Stimulated activated CD4-positive, alpha-beta T cell treated with anti-CD3 and anti-CD28 coated beads, Interleukin-2, amount 100 ng/mL, for 48 hours (primary cell): Measurements from ENCODE around the gene C5.
"Not testable (repeated sequence)": the region's sequence is repeated elsewhere in the genome, so short reads cannot be mapped to it uniquely, and the experiment has no call there.

ENCODE experiments used
- DNase-seq, 2 donors: peaks; one replicate each; pipeline ENCODE4 v3.0.0-alpha.2; 2020

Gene C5

DNA sequence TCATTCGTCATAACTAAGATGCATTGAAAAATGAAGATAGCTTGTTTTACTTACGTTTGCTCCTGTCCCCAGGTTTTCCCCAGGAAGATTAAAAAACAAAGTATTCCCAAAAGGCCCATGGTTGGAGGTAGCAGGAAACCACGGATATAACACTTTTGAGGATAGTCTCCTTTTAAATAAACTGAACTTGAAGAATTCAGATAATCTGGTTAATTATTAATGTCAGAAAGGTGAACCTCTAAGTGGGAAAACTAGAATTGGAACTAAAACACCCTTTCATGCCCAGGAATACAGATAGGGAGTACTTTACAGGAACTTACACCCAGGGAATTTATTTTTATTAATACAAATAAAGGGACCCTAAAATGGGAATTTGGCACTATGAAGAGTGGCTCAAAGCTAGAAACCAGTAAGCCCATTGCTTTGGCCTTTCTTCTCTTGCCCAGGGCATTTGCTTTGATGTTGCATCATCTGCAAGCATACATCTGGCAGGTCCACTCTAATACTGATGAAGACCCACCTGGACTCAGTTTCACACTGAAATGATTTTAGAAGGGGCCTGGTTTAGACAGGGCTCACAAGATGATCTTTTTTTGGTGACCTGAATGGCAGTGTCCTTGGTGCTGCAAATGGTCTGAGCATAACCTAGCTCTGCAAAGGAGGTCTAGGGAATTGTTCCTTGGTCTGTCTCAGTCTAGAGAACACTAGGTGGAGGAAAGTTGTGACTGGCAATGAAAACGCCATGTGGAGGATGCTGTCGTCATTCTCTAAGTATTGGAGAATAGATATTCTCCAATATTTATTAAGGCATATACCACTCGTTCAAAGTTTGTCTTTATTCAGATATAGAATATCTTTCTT, at the start of gene C5:
Gene C5 (minus strand): TSS at position 148 of the 861 bp plus-strand sequence. CDS start 29 bp downstream, at position 119.
- DNase-seq = no peak

DNA sequence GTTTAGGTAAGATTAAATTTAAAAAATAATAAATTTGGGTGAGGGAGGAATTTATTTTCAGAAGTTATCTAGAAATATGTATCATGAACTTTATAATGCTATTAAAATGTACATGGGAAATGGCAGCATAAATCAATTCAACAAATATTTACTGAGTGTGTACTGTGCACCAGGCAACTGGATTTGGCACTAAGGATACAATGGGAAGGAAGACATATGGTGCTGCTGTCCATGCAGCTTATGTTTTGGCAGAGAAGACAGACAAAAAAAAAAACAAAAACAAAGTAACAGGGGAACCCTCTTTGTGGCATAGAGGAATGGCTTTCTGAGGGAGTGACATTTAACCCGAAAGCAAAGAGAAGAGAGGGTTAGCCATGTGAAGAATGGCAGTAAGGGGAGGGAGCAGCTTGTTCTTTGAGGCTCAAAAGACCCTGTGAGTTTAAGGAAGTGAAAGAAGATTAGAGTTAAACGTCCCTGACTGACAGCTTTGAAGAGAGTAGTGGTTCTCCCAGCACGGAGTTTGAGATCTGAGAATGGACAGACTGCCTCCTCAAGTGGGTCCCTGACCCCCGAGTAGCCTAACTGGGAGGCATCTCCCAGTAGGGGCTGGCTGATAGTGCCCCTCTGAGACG, 48.6 kb upstream of the C5 start:
- DNase-seq = no peak

- DNase-seq = no peak
These were observed 45.0 kb upstream of the C5 start for GRCh38 chr9:121095057-121095456.

DNA sequence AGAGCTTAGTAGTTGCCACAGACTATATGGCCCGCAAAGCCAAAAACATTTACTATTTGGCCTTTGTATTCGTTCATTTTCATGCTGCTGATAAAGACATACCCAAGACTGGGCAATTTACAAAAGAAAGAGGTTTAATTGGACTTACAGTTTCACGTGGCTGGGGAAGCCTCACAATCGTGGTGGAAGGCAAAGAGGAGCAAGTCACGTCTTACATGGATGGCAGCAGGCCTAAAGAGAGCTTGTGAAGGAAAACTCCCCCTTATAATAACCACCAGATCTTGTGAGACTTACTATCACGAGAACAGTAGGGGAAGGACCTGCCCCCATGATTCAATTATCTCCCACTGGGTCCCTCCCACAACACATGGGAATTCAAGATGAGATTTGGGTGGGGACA, 40.7 kb upstream of the C5 start:
- DNase-seq = not testable (repeated sequence)

- DNase-seq = no peak
These were observed 38.5 kb upstream of the C5 start for GRCh38 chr9:121088576-121088975.

DNA sequence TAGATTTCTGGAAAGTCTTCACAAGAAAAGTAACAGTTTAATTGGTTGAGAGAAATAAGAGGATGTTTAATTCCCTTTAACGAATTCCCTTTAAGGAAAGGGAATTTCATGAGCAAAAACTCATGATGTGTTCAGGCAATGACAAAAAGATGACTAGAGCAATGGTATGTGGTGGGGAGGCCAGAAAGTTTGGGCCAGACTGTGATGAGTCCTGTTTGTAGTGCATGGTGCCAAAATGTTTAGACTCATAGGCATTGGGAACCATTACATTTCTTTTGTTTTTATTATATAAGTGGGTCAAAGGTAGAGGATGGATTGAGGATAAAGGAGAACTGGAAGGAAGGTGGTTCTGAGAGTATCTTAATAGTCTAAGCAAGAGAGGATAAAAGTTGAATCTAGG, 35.6 kb upstream of the C5 start:
- no peak for DNase-seq

GRCh38 chr9:121082075-121082474, 32.0 kb upstream of the C5 start:
- DNase-seq = no peak

GRCh38 chr9:121075251-121076036, 25.4 kb upstream of the C5 start:
- DNase-seq = no peak

- DNase-seq = peak; percentile 90 to 93
These were observed 24.5 kb upstream of the C5 start, which contains the start of gene CNTRL for GRCh38 chr9:121074370-121075250. TSS of gene CNTRL (plus strand) at chr9:121074955. CDS start at chr9:121088327, 13,372 bp downstream.

DNA sequence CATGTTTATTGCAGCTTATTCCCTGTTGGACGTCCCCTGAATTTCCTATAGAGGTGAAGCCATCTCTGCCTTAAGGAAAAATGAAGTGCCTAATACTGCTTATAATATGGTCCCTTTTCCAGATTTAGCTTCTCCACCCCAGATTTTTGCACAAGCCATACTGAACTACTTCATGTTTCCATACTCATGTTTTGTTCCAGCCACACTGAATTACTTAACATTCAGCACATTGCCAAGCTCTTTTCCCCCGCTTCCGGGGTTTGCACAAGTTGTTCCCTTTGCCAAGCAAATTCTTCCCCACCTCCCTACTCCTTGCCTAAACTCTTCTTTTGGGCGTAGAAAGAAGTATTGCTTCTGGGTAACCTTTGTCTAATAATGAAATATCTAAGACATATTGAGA, 23.0 kb upstream of the C5 start:
- DNase-seq = no peak

- DNase-seq = no peak
These were observed 21.8 kb upstream of the C5 start for GRCh38 chr9:121071756-121072421.

DNA sequence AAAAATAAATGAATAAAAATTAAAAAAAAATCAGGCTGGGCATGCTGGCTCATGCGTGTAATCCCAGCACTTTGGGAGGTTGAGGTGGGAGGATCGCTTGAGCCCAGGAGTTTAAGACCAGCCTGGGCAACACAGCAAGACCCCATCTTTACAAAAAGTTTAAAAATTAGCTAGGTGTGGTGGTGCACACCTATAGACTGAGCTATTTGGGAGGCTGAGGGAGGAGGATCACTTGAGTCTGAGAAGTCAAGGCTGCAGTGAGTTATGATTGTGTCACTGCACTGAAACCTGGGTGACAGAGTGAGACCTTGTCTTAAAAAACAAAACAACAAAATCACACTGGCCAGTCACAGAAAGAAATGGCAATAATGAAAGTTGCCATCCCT, 21.3 kb upstream of the C5 start:
- DNase-seq = no peak

- DNase-seq = no peak
These were observed 19.3 kb upstream of the C5 start for GRCh38 chr9:121069396-121069795.

DNA sequence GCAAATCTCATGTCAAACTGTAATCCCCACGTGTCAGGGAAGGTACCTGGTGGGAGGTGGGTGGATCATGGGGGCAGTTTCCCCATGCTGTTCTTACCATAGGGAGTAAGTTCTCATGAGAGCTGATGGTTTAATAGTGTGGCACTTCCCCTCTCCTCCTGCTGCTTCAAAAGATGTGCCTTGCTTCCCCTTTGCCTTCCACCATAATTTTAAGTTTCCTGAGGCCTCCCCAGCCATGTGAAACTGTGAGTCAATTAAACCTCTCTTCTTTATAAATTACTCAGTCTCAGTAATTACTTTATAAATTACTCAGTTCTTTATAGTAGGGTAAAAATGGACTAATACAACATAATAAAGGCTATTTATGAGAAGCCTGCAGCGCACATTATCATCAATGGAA, 17.6 kb upstream of the C5 start:
- DNase-seq = no peak

DNA sequence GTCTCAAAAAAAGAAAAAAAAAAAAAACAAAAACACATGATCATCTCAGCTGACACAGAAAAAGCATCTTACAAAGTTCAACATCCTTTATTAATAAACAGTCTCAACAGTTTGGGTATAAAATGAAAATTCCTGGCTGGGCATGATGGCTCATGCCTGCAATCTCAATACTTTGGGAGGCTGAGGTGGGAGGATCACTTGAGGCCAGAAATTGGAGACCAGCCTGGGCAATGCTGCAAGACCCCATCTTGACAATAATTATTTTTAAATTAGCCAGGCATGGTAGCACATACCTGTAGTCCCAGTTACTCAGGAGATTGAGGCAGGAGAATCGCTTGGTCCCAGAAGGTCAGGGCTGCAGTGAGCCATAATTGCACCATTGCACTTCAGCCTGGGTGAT, 16.8 kb upstream of the C5 start:
- DNase-seq = no peak

GRCh38 chr9:121059998-121060636, 10.0 kb upstream of the C5 start:
- DNase-seq = no peak

GRCh38 chr9:121059513-121059912, 9.4 kb upstream of the C5 start:
- DNase-seq = no peak

DNA sequence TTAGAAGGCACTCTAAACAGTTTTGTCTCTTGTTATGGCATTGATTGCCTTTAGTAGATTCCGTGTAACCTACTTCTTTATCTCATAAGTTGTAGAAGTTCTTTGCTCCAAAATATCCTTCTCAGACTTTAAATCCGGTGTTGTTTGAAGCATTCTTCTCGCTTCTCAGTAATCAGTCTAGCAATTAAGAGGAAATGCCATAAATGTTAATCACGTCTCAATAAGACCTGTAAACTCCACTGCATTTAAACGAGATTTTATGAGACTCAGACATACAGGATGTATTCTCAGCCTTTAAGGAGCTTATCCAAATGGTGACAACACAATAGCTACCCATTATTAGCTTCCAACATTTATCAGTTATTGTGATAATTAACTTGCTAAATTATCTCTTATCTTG, 7.7 kb upstream of the C5 start:
- DNase-seq = no peak

DNA sequence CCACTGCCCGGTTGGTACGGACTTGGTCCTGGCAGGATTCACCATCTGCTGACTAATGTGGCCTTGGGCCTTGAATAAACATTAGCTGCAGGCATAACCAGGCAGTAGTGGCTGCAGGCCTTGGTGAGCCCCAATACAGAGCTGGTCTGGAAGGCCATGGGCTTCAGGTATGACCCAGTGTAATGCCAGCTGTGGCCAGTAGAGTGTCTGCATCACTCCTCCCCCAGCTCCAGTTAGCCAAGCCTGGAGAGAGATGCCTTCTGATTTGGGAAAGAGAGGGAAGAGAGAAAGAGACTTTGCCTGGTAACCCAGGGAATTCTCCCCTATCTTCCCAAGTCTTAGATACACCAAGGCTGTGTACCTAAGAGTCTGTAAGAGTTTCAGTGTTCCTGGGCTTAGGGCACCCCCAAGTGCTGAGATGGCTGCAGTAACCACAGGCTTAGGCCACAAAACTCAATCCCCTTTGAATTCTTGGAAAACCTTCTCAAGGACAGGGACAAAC, 5.6 kb upstream of the C5 start:
- DNase-seq = no peak

- DNase-seq = no peak
These were observed 3.5 kb upstream of the C5 start for GRCh38 chr9:121053544-121053943.

- no peak for DNase-seq
These were observed 1.5 kb downstream of the C5 start for GRCh38 chr9:121048618-121049017.
